ENCODE results near the gene SLC19A2.

DNA sequence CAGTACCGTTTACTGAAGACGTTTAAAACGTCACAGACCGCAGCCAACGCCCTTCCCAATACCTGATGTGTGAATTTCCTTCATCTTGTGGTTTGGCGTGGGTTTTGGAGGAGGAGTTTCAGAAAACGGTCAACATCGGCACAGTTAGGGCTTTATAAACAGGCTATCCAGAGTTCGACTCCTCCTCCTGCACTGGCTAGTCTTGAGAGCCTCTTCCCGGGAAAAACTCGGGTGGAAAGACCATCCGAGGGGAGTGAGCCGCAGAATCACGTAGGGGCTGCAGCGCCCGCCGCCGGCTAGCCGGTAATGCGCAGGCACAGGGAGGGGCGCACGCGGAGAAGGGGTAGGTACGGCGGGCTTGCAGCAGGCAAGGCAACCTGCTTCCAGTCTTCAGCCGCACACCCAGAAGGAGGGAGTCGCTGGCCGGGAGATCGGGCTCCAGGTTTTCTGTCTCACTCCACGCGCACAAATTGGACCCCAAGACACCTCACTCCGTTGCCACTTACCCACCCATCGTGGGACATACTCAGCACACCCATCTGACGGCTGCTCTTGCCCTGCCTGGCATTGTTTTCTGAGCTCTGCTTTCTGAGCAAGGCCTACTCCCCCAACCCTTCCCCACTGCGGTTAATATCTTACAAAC lies 25.4 kb downstream of the SLC19A2 start:
- TF ChIP-seq EZH2 (IDR thresholded peaks at IDR 0.05; ENCODE audit: low read length, missing control alignments) = no peak
- TF ChIP-seq, protein P1, sequence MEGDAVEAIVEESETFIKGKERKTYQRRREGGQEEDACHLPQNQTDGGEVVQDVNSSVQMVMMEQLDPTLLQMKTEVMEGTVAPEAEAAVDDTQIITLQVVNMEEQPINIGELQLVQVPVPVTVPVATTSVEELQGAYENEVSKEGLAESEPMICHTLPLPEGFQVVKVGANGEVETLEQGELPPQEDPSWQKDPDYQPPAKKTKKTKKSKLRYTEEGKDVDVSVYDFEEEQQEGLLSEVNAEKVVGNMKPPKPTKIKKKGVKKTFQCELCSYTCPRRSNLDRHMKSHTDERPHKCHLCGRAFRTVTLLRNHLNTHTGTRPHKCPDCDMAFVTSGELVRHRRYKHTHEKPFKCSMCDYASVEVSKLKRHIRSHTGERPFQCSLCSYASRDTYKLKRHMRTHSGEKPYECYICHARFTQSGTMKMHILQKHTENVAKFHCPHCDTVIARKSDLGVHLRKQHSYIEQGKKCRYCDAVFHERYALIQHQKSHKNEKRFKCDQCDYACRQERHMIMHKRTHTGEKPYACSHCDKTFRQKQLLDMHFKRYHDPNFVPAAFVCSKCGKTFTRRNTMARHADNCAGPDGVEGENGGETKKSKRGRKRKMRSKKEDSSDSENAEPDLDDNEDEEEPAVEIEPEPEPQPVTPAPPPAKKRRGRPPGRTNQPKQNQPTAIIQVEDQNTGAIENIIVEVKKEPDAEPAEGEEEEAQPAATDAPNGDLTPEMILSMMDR (conservative IDR thresholded peaks at IDR 0.05 in 1 of 2, IDR thresholded peaks at IDR 0.05 in 1 of 2; ENCODE audit: low read depth in 1 of 2, low read length in 2 of 2) = no peak
